HepG2 (cell line): Measurements from ENCODE around the gene SAA1. TPM values are rescaled to one million over a fixed set of nuclear protein-coding genes. Genes with fewer than 3 reads are reported as not detected.

Source experiments
- ATAC-seq: fragments of 200-7000 bp; cut with Tn5 transposase; 3 replicates; pipeline ENCODE4 v1.9.1; 2020; ENCODE audit warnings: mild to moderate bottlenecking, moderate library complexity
- BruUV-seq: library from RNA; stranded (reverse); fragments of 400-500 nt; replicated peaks from 2 replicates; lab custom pipeline; 2021; lab: Mats Ljungman, UMichigan
- CTCF ChIA-PET: fragments of 300-600 bp; formaldehyde crosslinking; extraction: SDS; loops from one replicate; lab custom pipeline; 2021; ENCODE audit warnings: low total read pairs, inconsistent platforms, low intra/inter-chr PET ratio; lab: Yijun Ruan, JAX
- POLR2A ChIA-PET: fragments of 350-600 bp; sonication (Branson Sonifier 250); formaldehyde crosslinking; loops from one replicate; lab custom pipeline; 2020; ENCODE audit warnings: antibody characterized with exemption, inconsistent platforms; lab: Yijun Ruan, JAX
- DNase-seq: peaks from one replicate; pipeline ENCODE4 v3.0.0-alpha.2; 2015; ENCODE audit warnings: low spot score
- FAIRE-seq: peaks from 3 replicates; lab custom pipeline; 2011; peaks lifted over from hg19 to GRCh38; lab: Jason Lieb, UNC
- H2AFZ ChIP-seq: one replicate; pipeline ENCODE4 v1.6.1; 2011; ENCODE audit warnings: low read length, inconsistent platforms
- H3K27ac ChIP-seq: fragments of 300-600 bp; 3 replicates; pipeline ENCODE4 v1.8.0; 2011; ENCODE audit warnings: mixed run types, mild to moderate bottlenecking, mixed read lengths, low read length, inconsistent platforms; ENCODE audit not compliant: insufficient read depth; ENCODE audit errors: extremely low read length
- H3K27me3 ChIP-seq, 2 experiments: fragments of 200-600 bp in 1 of 2; 2 replicates in 1 of 2; 3 replicates in 1 of 2; pipeline versions ENCODE4 v1.6.0 to v1.8.0; 2011; ENCODE audit warnings: low read length in 2 of 2, mild to moderate bottlenecking in 2 of 2, moderate library complexity in 2 of 2, inconsistent platforms in 1 of 2; ENCODE audit not compliant: insufficient read depth in 2 of 2, control insufficient read depth in 1 of 2
- H3K36me3 ChIP-seq, 2 experiments: fragments of 200-600 bp in 1 of 2; replicated peaks in 1 of 2; 2 replicates in 1 of 2; 3 replicates in 1 of 2; pipeline versions ENCODE4 v1.5.1 to v1.8.0; 2011; ENCODE audit warnings: low read length in 2 of 2, inconsistent platforms in 1 of 2; ENCODE audit not compliant: insufficient read depth in 2 of 2, control insufficient read depth in 1 of 2
- H3K4me1 ChIP-seq: 2 replicates; pipeline ENCODE4 v1.5.1; 2012; ENCODE audit warnings: low read length, inconsistent platforms; ENCODE audit not compliant: insufficient read depth
- H3K4me2 ChIP-seq: 2 replicates; pipeline ENCODE4 v1.6.0; 2011; ENCODE audit warnings: low read depth, low read length, inconsistent platforms
- H3K4me3 ChIP-seq, 3 experiments: fragments of 200-600 bp in 1 of 3; sonication (generic), shearing (Covaris generic) in 1 of 3; replicated peaks in 1 of 3; 2 replicates each; pipeline ENCODE4 v1.5.1; 2011 to 2016; ENCODE audit warnings: low read length in 3 of 3, inconsistent platforms in 2 of 3, low read depth in 2 of 3, mild to moderate bottlenecking in 2 of 3, control low read depth in 1 of 3, mixed read lengths in 1 of 3; ENCODE audit not compliant: insufficient read depth in 1 of 3
- H3K79me2 ChIP-seq: one replicate; pipeline ENCODE4 v1.6.1; 2011; ENCODE audit warnings: low read length, inconsistent platforms; ENCODE audit not compliant: insufficient read depth
- H3K9ac ChIP-seq: 2 replicates; pipeline ENCODE4 v1.6.0; 2011; ENCODE audit warnings: mild to moderate bottlenecking, low read depth, low read length, inconsistent platforms; ENCODE audit not compliant: insufficient read depth
- H3K9me3 ChIP-seq: 2 replicates; pipeline ENCODE4 v1.5.1; 2012; ENCODE audit warnings: mild to moderate bottlenecking, low read length
- H4K20me1 ChIP-seq: 2 replicates; pipeline ENCODE4 v1.6.0; 2011; ENCODE audit warnings: inconsistent platforms, mild to moderate bottlenecking, low read length, moderate library complexity; ENCODE audit not compliant: insufficient read depth
- CEBPB ChIP-seq: IDR thresholded peaks from 2 replicates; pipeline ENCODE4 v1.6.1; 2011; ENCODE audit warnings: low read depth, low read length, improper control_type of control experiment, borderline replicate concordance
- CEBPG ChIP-seq: IDR thresholded peaks from 2 replicates; pipeline ENCODE4 v1.6.1; 2016
- CREB3 ChIP-seq: sonication (generic); formaldehyde crosslinking; IDR thresholded peaks from 2 replicates; pipeline ENCODE4 v1.5.0; 2020; ENCODE audit warnings: missing genetic modification reagents
- ELF4 ChIP-seq: sonication (generic); formaldehyde crosslinking; IDR thresholded peaks from 2 replicates; pipeline ENCODE4 v1.5.0; 2020; ENCODE audit warnings: missing genetic modification reagents, mild to moderate bottlenecking, moderate library complexity, borderline replicate concordance
- FOSL2 ChIP-seq: sonication (generic); formaldehyde crosslinking; IDR thresholded peaks from 2 replicates; pipeline ENCODE4 v1.4.0; 2020; ENCODE audit warnings: missing genetic modification reagents
- LCORL ChIP-seq, 2 experiments: fragments of 450-650 bp in 1 of 2; sonication (generic) in 1 of 2; formaldehyde crosslinking in 1 of 2; IDR thresholded peaks; 2 replicates each; pipeline versions ENCODE4 v1.5.0 to v1.6.1; 2017 to 2020; ENCODE audit warnings: antibody characterized with exemption in 1 of 2, missing genetic modification reagents in 1 of 2
- POLR2G ChIP-seq: fragments of 200-400 bp; formaldehyde crosslinking; IDR thresholded peaks from 2 replicates; pipeline ENCODE4 v1.6.1; 2018; ENCODE audit warnings: mild to moderate bottlenecking, low read depth, low read length, moderate library complexity
- SOX5 ChIP-seq: IDR thresholded peaks from 2 replicates; pipeline ENCODE4 v1.6.1; 2016; ENCODE audit warnings: borderline replicate concordance
- SP2 ChIP-seq: sonication (generic); formaldehyde crosslinking; IDR thresholded peaks from 2 replicates; pipeline ENCODE4 v1.5.1; 2020; ENCODE audit warnings: mild to moderate bottlenecking, missing genetic modification reagents
- TEF ChIP-seq: sonication (generic); formaldehyde crosslinking; IDR thresholded peaks from 2 replicates; pipeline ENCODE4 v1.5.0; 2020; ENCODE audit warnings: missing genetic modification reagents
- THAP11 ChIP-seq: IDR thresholded peaks from 2 replicates; pipeline ENCODE4 v1.6.1; 2016; ENCODE audit warnings: missing biosample characterization, missing genetic modification reagents
- ZBTB34 ChIP-seq: sonication (generic); formaldehyde crosslinking; IDR thresholded peaks from 2 replicates; pipeline ENCODE4 v1.8.0; 2022; ENCODE audit warnings: mild to moderate bottlenecking, missing genetic modification reagents
- ZNF251 ChIP-seq: sonication (generic); formaldehyde crosslinking; IDR thresholded peaks from 2 replicates; pipeline ENCODE4 v1.9.0; 2021; ENCODE audit warnings: mild to moderate bottlenecking, missing genetic modification reagents
- ZNF883 ChIP-seq: sonication (generic); formaldehyde crosslinking; IDR thresholded peaks from 2 replicates; pipeline ENCODE4 v1.5.1; 2020; ENCODE audit warnings: mild to moderate bottlenecking, missing genetic modification reagents; ENCODE audit errors: not compliant biosample characterization
- in situ Hi-C: cut with HindIII; loops from 2 replicates; pipeline ENCODE4 v1.10.0; 2017; ENCODE audit warnings: low pct_unique_long_range_greater_than_20kb; ENCODE audit not compliant: extremely low pct_ligation_motif_present
- intact Hi-C: fragments of 100-400 bp; cut with micrococcal nuclease; formaldehyde crosslinking; loops from one replicate; pipeline ENCODE4 v1.10.0; 2022; ENCODE audit not compliant: unreplicated experiment
- polyA plus RNA-seq, 8 experiments: library from polyadenylated mRNA; depleted of rRNA in 3 of 8; stranded (reverse) in 7 of 8; unstranded in 1 of 8; fragments of >200 nt; fragmentation: Illumina TruSeq in 4 of 8; extraction: Trizol in 4 of 8; gene quantifications; 2 replicates each; pipeline versions ENCODE4 v1.2.1 to v1.2.3, GENCODE V29; 2011 to 2016; ENCODE audit warnings: low read depth in 4 of 8, missing spikeins in 1 of 8, mixed read lengths in 1 of 8; ENCODE audit not compliant: insufficient read depth in 1 of 8
- total RNA-seq, 5 experiments: library from RNA; depleted of rRNA; stranded (reverse); fragments of >200 nt; fragmentation: Illumina TruSeq; extraction: Trizol; gene quantifications; 2 replicates each; pipeline ENCODE4 v1.2.3, GENCODE V29; 2016; ENCODE audit warnings: low read depth in 1 of 5
- TF ChIP-seq, protein P1 (sequence below): sonication (generic); formaldehyde crosslinking; IDR thresholded peaks from 2 replicates; pipeline ENCODE4 v1.5.0; 2020; ENCODE audit warnings: mild to moderate bottlenecking, missing genetic modification reagents
- TF ChIP-seq, protein P2 (sequence below): sonication (generic); formaldehyde crosslinking; conservative IDR thresholded peaks from 2 replicates; pipeline ENCODE4 v1.8.0; 2022; ENCODE audit warnings: low read depth, missing genetic modification reagents

Gene SAA1
- total and polyA plus RNA-seq, 2 of the 13 experiments (the other 11 are each of a cell fraction or from before 2014, with no cell fraction given): not detected

GRCh38 chr11:18254781-18255361 lies 11.2 kb upstream of the SAA1 start (continued):
- TF ChIP-seq, protein P1, sequence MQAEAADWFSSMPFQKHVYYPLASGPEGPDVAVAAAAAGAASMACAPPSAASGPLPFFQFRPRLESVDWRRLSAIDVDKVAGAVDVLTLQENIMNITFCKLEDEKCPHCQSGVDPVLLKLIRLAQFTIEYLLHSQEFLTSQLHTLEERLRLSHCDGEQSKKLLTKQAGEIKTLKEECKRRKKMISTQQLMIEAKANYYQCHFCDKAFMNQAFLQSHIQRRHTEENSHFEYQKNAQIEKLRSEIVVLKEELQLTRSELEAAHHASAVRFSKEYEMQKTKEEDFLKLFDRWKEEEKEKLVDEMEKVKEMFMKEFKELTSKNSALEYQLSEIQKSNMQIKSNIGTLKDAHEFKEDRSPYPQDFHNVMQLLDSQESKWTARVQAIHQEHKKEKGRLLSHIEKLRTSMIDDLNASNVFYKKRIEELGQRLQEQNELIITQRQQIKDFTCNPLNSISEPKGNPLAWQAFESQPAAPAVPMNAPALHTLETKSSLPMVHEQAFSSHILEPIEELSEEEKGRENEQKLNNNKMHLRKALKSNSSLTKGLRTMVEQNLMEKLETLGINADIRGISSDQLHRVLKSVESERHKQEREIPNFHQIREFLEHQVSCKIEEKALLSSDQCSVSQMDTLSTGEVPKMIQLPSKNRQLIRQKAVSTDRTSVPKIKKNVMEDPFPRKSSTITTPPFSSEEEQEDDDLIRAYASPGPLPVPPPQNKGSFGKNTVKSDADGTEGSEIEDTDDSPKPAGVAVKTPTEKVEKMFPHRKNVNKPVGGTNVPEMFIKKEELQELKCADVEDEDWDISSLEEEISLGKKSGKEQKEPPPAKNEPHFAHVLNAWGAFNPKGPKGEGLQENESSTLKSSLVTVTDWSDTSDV (CRISPR knock-in tag): no peak
- TF ChIP-seq POLR2G: no peak

DNA sequence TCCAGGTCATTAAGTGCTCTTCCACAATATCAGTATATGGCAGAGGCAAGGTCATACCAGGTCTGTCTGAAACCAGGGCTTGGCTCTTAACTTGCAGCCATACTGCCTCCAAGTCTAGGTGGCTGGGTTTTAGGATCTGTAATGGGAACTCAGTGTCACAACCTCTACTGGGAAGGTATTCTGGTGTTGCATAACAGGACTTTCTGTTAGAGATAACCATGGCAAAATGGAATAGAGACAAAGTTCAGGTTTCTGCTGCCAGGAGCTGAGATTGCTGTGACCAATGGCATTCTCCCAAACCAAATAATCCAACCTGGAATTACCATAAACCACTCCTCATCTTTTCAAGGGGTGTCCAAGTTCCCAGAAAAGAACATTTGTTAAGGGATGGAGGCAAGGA lies 6.8 kb upstream of the SAA1 start:
- POLR2A ChIA-PET: interaction anchor here (1.0 kb wide), 3 partner anchors 125 to 137 kb away, joined by 3 to 4 read pairs (median 4); partner anchors contain the start of gene LDHA
- DNase-seq (peak; percentile 72), FAIRE-seq (peak; percentile 96), ATAC-seq (peak; percentile 89)
- no peak overlapping the region for H3K9ac ChIP-seq
- peaks cover 56% of the 10 kb centered on the region for H3K4me1 ChIP-seq
- BruUV-seq: no TSS peak
- H3K27me3 ChIP-seq: no peaks in the 10 kb centered on the region
- CTCF ChIA-PET: no interaction called here
- H2AFZ ChIP-seq: no peak overlapping the region
- no peak overlapping the region for H3K27ac ChIP-seq
- in situ Hi-C loops (no loop called here), intact Hi-C loops (no loop called here)
- H3K4me3 ChIP-seq: no peak overlapping the region
- no peaks in the 10 kb centered on the region for H3K36me3 ChIP-seq
- H4K20me1 ChIP-seq: no peaks in the 10 kb centered on the region
- H3K79me2 ChIP-seq: no peaks in the 10 kb centered on the region
- H3K4me2 ChIP-seq: peak overlapping the region; percentile 50
- H3K9me3 ChIP-seq: no peaks in the 10 kb centered on the region
- TF ChIP-seq ZNF883 (CRISPR knock-in tag) (no peak), ZBTB34 (0 out of 2 replicates have a peak, but pooled peaks have one; percentile 50), ZNF251 (CRISPR knock-in tag) (no peak), SP2 (CRISPR knock-in tag) (no peak), LCORL (IDR thresholded peaks at IDR 0.05) (0 out of 2 replicates have a peak, but pooled peaks have one; percentile 23), LCORL (CRISPR knock-in tag; IDR thresholded peaks at IDR 0.05) (no peak), TEF (CRISPR knock-in tag) (peak; percentile 98), CEBPB (peak; percentile 91), FOSL2 (no peak), CREB3 (CRISPR knock-in tag) (no peak), CEBPG (CRISPR knock-in tag) (peak; percentile 91), SOX5 (0 out of 2 replicates have a peak, but pooled peaks have one; percentile 23), THAP11 (CRISPR knock-in tag) (0 out of 2 replicates have a peak, but pooled peaks have one; percentile 20), ELF4 (no peak)
- TF ChIP-seq, protein P2, sequence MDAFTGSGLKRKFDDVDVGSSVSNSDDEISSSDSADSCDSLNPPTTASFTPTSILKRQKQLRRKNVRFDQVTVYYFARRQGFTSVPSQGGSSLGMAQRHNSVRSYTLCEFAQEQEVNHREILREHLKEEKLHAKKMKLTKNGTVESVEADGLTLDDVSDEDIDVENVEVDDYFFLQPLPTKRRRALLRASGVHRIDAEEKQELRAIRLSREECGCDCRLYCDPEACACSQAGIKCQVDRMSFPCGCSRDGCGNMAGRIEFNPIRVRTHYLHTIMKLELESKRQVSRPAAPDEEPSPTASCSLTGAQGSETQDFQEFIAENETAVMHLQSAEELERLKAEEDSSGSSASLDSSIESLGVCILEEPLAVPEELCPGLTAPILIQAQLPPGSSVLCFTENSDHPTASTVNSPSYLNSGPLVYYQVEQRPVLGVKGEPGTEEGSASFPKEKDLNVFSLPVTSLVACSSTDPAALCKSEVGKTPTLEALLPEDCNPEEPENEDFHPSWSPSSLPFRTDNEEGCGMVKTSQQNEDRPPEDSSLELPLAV (CRISPR knock-in tag): no peak
